ENCODE data around the gene LGR4. TPM values are rescaled to one million over a fixed set of nuclear protein-coding genes. Genes with fewer than 3 reads are reported as not detected.
A peak's percentile ranks its signal among the peaks of the same experiment; 100 is the strongest.

The LGR4 gene
- total and polyA plus RNA-seq, 7 donors: 11.3 to 44.3 (median 29.9) TPM

- Histone ChIP-seq H3K27me3 (no peaks in the 10 kb centered on the region), H3K4me3 (no peak overlapping the region), H3K27ac (no peak overlapping the region), H3K36me3 (peaks cover 0 to 17% (median 0%) of the 10 kb centered on the region in 4 donors), H3K4me1 (no peaks in the 10 kb centered on the region), H3K9me3 (no peaks in the 10 kb centered on the region)
- DNase-seq: no peak
- intact Hi-C loops (cut with DNase I): loop anchor here (5.0 kb wide), 1 partner anchor 192 kb away; no protein-coding TSS in a partner anchor
- no peak for TF ChIP-seq POLR2AphosphoS5 (IDR thresholded peaks at IDR 0.05)
- no peak for TF ChIP-seq POLR2A (IDR thresholded peaks at IDR 0.05)
- TF ChIP-seq EP300 (IDR thresholded peaks at IDR 0.05): no peak
- no peak for TF ChIP-seq CTCF (IDR thresholded peaks at IDR 0.05)
- WGBS, 2 donors: 94 to 95% methylated on average over 5 of the region's 5 CpGs
Measured at GRCh38 chr11:27489092-27489491, 16.5 kb upstream of the LGR4 start.

- WGBS, 2 donors: 49 to 75% methylated on average over 6 of the region's 6 CpGs
- H3K4me1 ChIP-seq: no peaks in the 10 kb centered on the region
- H3K27ac ChIP-seq: no peak overlapping the region
- no peak for DNase-seq
- intact Hi-C loops (cut with DNase I): loop anchor here (2.0 to 5.0 kb wide), 2 partner anchors 190 to 303 kb away; no protein-coding TSS in a partner anchor
- H3K9me3 ChIP-seq: no peaks in the 10 kb centered on the region
- H3K36me3 ChIP-seq: peaks cover 0 to 15% (median 0%) of the 10 kb centered on the region in 4 donors
- no peak overlapping the region for H3K4me3 ChIP-seq
- H3K27me3 ChIP-seq: no peaks in the 10 kb centered on the region
- TF ChIP-seq EP300 (IDR thresholded peaks at IDR 0.05) (no peak), CTCF (IDR thresholded peaks at IDR 0.05) (no peak), POLR2AphosphoS5 (IDR thresholded peaks at IDR 0.05) (no peak), POLR2A (IDR thresholded peaks at IDR 0.05) (no peak)
Measured at GRCh38 chr11:27487706-27488105, 15.1 kb upstream of the LGR4 start.

GRCh38 chr11:27485930-27486773, 13.6 kb upstream of the LGR4 start:
- peaks cover 0 to 8% (median 0%) of the 10 kb centered on the region in 4 donors for H3K36me3 ChIP-seq
- no peak overlapping the region for H3K27ac ChIP-seq
- no peaks in the 10 kb centered on the region for H3K27me3 ChIP-seq
- H3K4me1 ChIP-seq: no peaks in the 10 kb centered on the region
- TF ChIP-seq EP300 (IDR thresholded peaks at IDR 0.05) (no peak), POLR2AphosphoS5 (IDR thresholded peaks at IDR 0.05) (no peak), CTCF (IDR thresholded peaks at IDR 0.05) (peak; percentile 89 to 94 (median 90))
- intact Hi-C loops (cut with DNase I): loop anchor here (2.0 to 5.0 kb wide), 2 partner anchors 189 to 301 kb away; no protein-coding TSS in a partner anchor
- no peaks in the 10 kb centered on the region for H3K9me3 ChIP-seq
- DNase-seq: no peak
- no peak overlapping the region for H3K4me3 ChIP-seq
- WGBS, 2 donors: 30 to 44% methylated on average over 4 of the region's 4 CpGs

GRCh38 chr11:27482793-27483192, 10.2 kb upstream of the LGR4 start:
- Histone ChIP-seq H3K9me3 (no peaks in the 10 kb centered on the region), H3K27ac (no peak overlapping the region), H3K27me3 (no peaks in the 10 kb centered on the region), H3K4me1 (no peaks in the 10 kb centered on the region), H3K36me3 (no peaks in the 10 kb centered on the region), H3K4me3 (no peak overlapping the region)
- intact Hi-C loops (cut with DNase I): no loop called here
- 87 to 95% methylated on average over 2 of the region's 2 CpGs for WGBS, 2 donors
- TF ChIP-seq EP300 (IDR thresholded peaks at IDR 0.05) (no peak), POLR2AphosphoS5 (IDR thresholded peaks at IDR 0.05) (no peak), CTCF (IDR thresholded peaks at IDR 0.05) (no peak), POLR2A (IDR thresholded peaks at IDR 0.05) (no peak)
- no peak for DNase-seq
